Measurements from ENCODE around the gene TTC21A. TPM values are rescaled to one million over a fixed set of nuclear protein-coding genes. Genes with fewer than 3 reads are reported as not detected.
A peak's percentile ranks its signal among the peaks of the same experiment; 100 is the strongest.

The TTC21A gene
- total and polyA plus RNA-seq, 11 donors: 0.72 to 4.8 (median 1.9) TPM

DNA sequence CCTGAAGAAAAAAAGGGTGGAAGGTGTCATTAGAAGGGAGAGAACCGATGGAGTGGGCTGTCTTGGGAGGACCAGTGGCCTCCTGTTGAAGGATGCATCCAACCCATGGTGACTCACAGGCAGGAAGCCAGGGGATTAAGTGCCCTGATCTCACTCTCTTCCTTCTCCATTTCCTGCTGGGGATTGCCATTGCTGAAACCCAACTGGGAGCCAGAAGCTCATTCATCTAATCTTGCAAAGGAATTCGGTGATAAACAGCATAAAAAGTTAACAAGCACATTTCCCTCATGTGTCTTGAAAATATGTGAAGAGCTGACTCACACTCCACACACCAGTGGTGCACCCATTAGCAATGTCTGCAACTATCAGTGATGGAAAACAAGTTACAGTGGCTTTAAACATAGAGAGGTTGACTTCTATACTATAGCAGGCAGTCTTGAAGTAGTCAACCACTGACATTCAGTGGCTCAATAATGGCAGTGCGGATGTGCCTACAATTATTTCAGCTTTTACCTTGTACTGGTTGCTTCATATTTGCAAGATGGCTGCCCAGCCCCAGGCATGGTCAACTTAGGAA is 58.7 kb downstream of the TTC21A start:
- Histone ChIP-seq H3K27me3 (no peaks in the 10 kb centered on the region), H3K36me3 (no peaks in the 10 kb centered on the region), H3K4me3 (no peak overlapping the region), H3K27ac (peak overlapping the region in 3 of 12 donors; percentile 29 to 59 (median 30)), H3K9me3 (peaks cover 0 to 3% (median 0%) of the 10 kb centered on the region in 12 donors), H3K4me1 (peaks cover 0 to 33% (median 4%) of the 10 kb centered on the region in 12 donors)
- 48 to 62% (median 57%) methylated on average over 3 of the region's 3 CpGs for WGBS, 4 donors
- intact Hi-C loops (cut with DNase I): no loop called here
- DNase-seq (peak in 2 of 5 donors; percentile 30 to 64), ATAC-seq (peak in 3 of 4 donors; percentile 75 to 92 (median 79))
- TF ChIP-seq, protein P1, sequence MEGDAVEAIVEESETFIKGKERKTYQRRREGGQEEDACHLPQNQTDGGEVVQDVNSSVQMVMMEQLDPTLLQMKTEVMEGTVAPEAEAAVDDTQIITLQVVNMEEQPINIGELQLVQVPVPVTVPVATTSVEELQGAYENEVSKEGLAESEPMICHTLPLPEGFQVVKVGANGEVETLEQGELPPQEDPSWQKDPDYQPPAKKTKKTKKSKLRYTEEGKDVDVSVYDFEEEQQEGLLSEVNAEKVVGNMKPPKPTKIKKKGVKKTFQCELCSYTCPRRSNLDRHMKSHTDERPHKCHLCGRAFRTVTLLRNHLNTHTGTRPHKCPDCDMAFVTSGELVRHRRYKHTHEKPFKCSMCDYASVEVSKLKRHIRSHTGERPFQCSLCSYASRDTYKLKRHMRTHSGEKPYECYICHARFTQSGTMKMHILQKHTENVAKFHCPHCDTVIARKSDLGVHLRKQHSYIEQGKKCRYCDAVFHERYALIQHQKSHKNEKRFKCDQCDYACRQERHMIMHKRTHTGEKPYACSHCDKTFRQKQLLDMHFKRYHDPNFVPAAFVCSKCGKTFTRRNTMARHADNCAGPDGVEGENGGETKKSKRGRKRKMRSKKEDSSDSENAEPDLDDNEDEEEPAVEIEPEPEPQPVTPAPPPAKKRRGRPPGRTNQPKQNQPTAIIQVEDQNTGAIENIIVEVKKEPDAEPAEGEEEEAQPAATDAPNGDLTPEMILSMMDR (IDR thresholded peaks at IDR 0.05): no peak
- no peak for TF ChIP-seq POLR2A (IDR thresholded peaks at IDR 0.05)

DNA sequence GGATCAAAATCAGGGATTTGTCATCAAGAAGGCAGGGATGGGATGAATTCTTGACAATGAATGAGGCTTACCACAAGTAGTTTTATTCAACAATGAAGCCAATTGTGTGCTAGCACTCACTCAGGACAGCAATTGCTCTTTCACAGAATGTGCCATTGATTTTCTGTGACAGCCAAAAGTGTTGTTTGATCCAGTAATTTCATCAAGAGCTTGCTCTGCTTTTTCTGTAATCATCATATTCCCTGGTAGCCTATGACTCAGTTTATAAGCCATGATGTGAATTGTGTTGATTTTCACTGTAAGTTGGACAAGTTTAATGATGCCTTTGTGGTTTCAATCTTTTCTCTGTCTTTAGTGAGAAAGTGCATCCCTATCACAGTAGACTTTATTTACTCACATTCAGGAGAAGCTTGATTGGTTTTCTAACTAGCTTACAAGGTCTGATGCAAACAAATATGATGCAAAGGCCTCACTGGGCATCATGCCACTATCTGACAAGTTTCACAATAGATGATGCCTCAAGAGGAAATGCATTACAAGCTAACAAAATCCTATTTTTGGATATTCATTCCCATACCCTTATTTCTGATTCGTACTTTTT is 59.6 kb downstream of the TTC21A start:
- Histone ChIP-seq H3K4me1 (peaks cover 0 to 33% (median 4%) of the 10 kb centered on the region in 12 donors), H3K36me3 (no peaks in the 10 kb centered on the region), H3K9me3 (peaks cover 0 to 3% (median 0%) of the 10 kb centered on the region in 12 donors), H3K27ac (peak overlapping the region in 2 of 12 donors; percentile 29 to 59), H3K27me3 (no peaks in the 10 kb centered on the region), H3K4me3 (no peak overlapping the region)
- 49 to 56% (median 50%) methylated on average over 1 of the region's 1 CpG for WGBS, 4 donors
- DNase-seq: peak in 1 of 5 donors; percentile 11
- peak in 3 of 4 donors; percentile 18 to 42 (median 34) for ATAC-seq
- TF ChIP-seq, protein P1 (IDR thresholded peaks at IDR 0.05): no peak
- TF ChIP-seq POLR2A (IDR thresholded peaks at IDR 0.05): no peak
- intact Hi-C loops (cut with DNase I): no loop called here

DNA sequence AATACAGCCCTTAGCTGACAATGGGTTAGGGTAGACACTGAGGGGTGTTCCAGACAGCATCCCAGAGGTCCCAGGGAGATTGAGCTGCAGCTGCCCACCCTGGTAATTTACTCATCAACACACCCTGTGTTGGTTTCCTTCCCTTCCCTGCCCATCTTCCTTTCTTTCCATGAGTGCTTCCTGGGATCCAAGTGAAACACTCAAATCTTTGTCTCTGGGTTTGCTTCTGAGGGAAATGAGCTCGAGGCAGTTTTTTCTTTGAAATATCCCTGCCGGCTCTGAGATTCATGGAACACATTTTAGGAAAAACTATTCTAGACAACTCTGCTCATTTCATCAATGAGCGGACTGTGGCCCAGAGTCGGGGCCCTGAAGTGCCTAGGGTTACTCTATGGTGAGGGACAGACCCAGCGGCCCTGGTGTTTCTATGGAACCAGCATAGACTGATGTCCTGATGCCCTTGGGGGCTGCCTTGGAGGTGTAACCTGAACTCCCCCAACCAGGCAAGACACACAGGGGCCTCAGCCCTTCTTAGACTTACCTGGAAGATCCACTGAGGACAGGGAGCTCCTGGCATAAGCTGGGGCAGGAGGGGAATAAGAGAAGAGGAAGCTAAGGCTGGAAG is 60.8 kb downstream of the TTC21A start:
- no peaks in the 10 kb centered on the region for H3K36me3 ChIP-seq
- 83 to 88% (median 85%) methylated on average over 3 to 5 of the region's 5 CpGs for WGBS, 4 donors
- no peak overlapping the region for H3K27ac ChIP-seq
- TF ChIP-seq POLR2A (IDR thresholded peaks at IDR 0.05): no peak
- TF ChIP-seq, protein P1 (IDR thresholded peaks at IDR 0.05): no peak
- no peak for DNase-seq
- ATAC-seq: no peak
- no peaks in the 10 kb centered on the region for H3K9me3 ChIP-seq
- H3K27me3 ChIP-seq: no peaks in the 10 kb centered on the region
- intact Hi-C loops (cut with DNase I): no loop called here
- no peak overlapping the region for H3K4me3 ChIP-seq
- peaks cover 0 to 33% (median 4%) of the 10 kb centered on the region in 12 donors for H3K4me1 ChIP-seq

DNA sequence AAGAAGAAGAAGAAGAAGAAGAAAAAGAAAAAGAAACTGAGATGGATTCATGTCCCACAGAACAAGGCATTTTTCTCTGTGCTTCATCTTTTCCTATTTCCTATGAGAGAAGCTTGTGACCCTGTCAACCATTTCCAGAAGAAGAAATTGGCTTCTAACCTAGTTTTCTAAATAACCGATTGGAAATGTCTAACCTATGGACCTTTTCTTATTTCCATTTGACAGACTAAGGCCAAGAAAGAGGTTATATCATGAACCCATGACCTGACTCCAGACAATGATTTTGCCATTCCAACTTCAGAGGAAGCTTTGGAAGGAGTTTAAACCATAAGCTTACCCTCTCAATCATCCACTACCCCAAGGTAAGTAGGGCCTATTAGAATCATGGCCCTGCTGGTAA is 62.2 kb downstream of the TTC21A start:
- DNase-seq (no peak), ATAC-seq (no peak)
- Histone ChIP-seq H3K4me1 (peaks cover 0 to 33% (median 4%) of the 10 kb centered on the region in 12 donors), H3K36me3 (no peaks in the 10 kb centered on the region), H3K27me3 (no peaks in the 10 kb centered on the region), H3K9me3 (no peaks in the 10 kb centered on the region), H3K27ac (no peak overlapping the region), H3K4me3 (no peak overlapping the region)
- TF ChIP-seq, protein P1 (IDR thresholded peaks at IDR 0.05): no peak
- TF ChIP-seq POLR2A (IDR thresholded peaks at IDR 0.05): no peak
- intact Hi-C loops (cut with DNase I): no loop called here
- WGBS, 4 donors: 0 to 68% (median 51%) methylated on average over 1 of the region's 1 CpG
